Measurements from ENCODE around the gene NT5C.
A peak's percentile ranks its signal among the peaks of the same experiment; 100 is the strongest.
"Not testable (repeated sequence)": the region's sequence is repeated elsewhere in the genome, so short reads cannot be mapped to it uniquely, and the experiment has no call there.

NT5C gene

GRCh38 chr17:75131278-75132017 lies at the start of gene NT5C:
NT5C (minus strand) TSS chr17:75131742; CDS start chr17:75131707, 35 bp downstream.
- peak; percentile 85 to 92 for DNase-seq

DNA sequence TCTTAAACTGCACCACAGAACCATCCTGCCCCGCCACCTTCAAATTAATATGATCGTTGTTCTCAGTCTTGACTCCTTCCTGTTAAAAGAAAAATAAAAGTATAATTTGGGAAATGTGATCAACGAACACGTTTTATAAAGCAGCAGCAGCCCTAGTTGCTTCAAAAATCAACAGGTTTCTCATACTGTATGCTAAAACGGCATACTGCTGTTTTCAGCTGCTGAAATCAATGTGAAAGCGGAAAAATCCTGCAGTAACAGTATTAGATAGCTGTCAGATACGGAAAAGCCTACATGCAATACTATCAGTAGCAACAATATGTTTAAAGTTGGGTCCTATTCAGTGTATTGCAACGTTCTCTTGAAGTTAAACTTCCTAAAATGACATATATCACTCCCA lies 49.6 kb upstream of the NT5C start:
- DNase-seq, result no peak

- DNase-seq, result no peak
These were observed 46.9 kb upstream of the NT5C start for GRCh38 chr17:75178453-75178852.

DNA sequence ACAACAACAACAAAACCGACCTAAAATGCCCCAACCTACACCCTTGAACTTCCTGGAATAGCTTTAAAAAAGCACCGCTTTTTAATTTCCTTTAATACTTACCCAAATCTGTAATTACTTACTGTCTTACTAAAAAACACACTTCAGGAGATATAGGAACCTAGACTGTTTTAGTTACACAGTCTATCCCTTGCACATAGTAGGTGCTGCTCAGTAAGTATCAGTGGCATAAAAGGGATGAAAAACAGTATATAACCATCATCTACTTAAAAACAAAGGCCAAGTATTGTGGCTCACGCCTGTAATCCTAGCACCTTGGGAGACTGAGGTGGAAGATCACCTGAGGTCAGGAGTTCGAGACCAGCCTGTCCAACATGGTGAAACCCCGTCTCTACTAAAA lies 45.1 kb upstream of the NT5C start:
- no peak for DNase-seq

DNA sequence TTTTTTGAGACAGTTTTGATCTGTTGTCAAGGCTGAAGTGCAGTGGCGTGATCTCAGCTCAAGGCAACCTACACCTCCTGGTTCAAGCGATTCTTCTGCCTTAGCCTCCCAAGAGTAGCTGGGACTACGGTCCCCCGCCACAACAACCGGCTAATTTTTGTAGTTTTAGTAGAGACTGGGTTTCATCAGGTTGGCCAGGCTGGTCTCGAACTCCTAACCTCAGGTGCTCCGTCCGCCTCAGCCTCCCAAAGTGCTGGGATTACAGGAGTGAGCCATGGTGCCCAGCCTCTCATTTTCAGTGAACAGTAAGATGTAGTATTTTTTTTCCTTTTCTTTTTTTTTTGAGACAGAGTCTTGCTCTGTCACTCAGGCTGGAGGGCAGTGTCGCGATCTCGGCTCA lies 43.5 kb upstream of the NT5C start:
- no peak for DNase-seq

DNA sequence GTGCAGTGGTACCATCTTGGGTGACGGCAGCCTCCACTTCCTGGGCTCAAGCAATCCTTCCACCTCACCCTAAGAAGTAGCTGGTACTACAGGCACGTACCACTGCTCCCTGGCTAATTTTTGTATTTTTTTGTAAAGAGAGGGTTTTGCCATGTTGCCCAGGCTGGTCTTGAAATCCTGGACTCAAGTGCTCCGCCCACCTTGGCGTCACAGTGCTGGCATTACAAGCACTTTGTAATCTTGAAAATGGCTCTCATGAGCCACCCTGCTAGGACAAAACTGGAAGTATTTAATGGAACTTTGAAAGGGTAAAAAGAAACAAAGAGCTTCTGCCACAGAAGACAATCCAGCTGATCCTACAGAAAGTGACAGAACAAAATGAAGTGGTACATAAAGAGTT lies 42.0 kb upstream of the NT5C start:
- no peak for DNase-seq

- no peak for DNase-seq
These were observed 37.5 kb upstream of the NT5C start for GRCh38 chr17:75168998-75169397.

DNA sequence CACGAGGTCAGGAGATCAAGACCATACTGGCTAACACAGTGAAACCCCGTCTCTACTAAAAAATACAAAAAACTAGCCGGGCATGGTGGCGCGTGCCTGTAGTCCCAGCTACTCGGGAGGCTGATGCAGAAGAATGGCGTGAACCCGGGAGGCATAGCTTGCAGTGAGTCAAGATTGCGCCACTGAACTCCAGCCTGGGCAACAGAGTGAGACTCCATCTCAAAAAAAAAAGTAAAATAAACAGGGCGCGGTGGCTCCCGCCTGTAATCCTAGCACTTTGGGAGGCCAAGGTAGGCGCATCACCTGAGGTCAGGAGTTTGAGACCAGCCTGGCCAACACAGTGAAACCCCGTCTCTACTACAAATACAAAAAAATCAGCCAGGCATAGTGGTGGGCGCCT lies 33.1 kb upstream of the NT5C start:
- DNase-seq, result not testable (repeated sequence)

GRCh38 chr17:75163074-75163473 lies 31.5 kb upstream of the NT5C start:
- DNase-seq, result no peak

- DNase-seq, result no peak
These were observed 28.7 kb upstream of the NT5C start for GRCh38 chr17:75160211-75160610.

DNA sequence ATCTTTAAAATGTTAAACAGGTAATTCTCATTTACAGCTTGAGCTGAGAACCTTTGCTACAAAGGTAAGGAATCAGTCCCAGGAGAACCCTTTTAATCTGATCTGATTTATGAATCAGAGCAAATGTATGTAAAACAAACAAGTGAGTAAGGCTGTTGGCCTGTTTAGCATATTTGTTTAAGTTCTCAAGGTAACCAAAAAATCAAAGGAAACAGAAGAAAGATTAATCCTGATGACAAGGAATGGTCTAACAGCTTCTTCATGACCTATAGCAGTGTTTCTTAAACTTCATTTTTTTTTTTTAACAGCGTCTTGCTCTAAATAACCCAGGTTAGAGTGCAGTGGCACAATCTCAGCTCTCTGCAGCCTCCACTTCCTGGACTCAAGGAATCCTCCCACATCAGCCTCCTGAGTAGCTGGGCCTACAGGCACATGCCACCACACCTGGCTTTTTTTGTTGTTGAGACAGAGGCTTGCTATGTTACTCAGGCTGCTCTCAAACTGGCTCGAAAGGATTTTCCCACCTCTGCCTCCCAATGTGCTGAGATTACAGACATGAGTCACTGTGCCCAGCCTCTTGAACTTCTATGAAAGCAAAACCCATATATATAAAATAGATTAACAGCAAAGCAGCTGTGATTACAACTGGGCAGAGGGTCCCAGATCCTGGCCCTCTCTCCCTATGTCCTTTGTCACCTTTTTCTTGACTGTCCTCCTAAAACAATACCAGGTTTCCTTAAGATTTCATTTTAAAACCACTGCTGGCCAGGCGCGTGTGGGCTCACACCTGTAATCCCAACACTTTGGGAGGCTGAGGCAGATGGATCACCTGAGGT lies 27.9 kb upstream of the NT5C start:
- DNase-seq, result no peak

DNA sequence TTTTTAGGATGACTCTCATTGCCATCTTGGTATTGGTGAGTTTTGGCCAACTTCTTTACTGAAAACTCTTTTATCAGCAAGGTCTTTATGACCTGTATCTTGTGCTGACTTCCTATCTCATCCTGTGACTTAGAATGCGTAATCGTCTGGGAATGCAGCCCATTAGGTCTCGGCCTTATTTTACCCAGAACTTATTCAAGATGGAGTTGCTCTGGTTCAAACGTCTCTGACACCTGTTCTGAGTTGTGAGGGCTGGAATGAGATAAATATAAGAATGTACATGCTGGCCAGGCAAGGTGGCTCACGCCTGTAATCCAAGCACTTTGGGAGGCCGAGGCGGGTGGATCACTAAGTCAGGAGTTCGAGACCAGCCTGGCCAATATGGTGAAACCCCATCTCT lies 26.9 kb upstream of the NT5C start:
- DNase-seq, result not testable (repeated sequence)

GRCh38 chr17:75155191-75155601 lies 23.7 kb upstream of the NT5C start:
- no peak for DNase-seq

- DNase-seq, result peak; percentile 100
These were observed 22.9 kb upstream of the NT5C start, which contains the start of gene JPT1 for GRCh38 chr17:75154195-75155106. JPT1 (minus strand) TSS chr17:75154512; CDS start chr17:75154397, 115 bp downstream.

- peak in 1 of 2 experiments; percentile 15 for DNase-seq
These were observed 22.2 kb upstream of the NT5C start for GRCh38 chr17:75153780-75154194.

- peak; percentile 37 to 64 for DNase-seq
These were observed 21.6 kb upstream of the NT5C start for GRCh38 chr17:75152922-75153779.

GRCh38 chr17:75152523-75152921 lies 21.0 kb upstream of the NT5C start:
- no peak for DNase-seq

DNA sequence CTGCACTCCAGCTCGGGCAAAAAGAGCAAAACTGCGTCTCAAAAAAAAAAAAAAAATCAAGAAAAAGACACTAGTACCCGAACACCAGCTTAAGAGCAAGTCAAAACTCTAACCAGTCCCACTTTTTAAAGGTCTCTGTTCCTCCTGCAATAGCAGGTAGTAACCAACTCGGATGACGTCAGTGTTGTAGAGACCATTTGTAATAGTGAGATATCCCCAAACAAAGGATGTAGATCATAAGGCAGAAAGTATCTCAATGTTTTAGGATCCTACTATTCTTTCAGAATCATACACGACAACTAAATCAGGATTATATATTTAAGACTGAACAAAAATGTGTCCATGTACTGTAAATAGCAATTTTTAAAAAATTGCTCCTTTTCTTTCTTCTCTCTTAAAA lies 20.4 kb upstream of the NT5C start:
- DNase-seq, result peak in 1 of 2 experiments; percentile 49

GRCh38 chr17:75147878-75148546 lies 16.5 kb upstream of the NT5C start:
- no peak for DNase-seq

- DNase-seq, result no peak
These were observed 15.1 kb upstream of the NT5C start for GRCh38 chr17:75146592-75146991.

DNA sequence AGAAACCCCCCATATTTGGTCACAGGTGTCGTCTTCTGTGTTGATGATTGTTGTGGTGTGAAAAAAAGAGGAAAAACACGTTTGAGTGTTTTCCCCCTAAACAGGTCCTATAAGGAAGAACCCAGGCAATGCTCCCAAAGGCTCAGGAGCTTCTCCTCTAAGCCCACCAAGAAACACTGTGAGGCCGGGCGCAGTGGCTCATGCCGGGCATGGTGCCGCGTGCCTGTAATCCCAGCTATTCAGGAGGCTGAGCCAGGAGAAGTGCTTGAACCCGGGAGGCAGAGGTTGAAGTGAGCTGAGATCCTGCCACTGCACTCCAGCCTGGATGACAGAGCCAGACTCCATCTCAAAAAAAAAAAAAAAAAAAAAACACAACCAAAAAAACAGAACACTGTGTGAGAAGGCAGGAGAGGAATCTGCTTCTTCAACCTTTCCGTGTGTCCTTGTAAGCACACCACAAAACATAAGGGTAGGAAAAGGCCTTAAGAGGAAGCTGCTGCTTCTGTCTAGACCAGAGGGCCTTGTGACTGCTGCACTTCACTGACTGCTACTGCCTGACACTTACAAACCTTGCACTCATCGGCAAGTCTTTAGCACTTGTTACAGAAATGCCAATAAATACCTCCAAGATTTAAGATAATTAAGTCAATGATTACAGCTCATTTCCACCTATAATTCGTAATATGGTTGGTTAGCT lies 13.4 kb upstream of the NT5C start:
- DNase-seq, result no peak

Measured in SHP77 (cell line).